ENCODE data around the gene MBNL2. TPM values are rescaled to one million over a fixed set of nuclear protein-coding genes. Genes with fewer than 3 reads are reported as not detected.

MBNL2 gene
- total and polyA plus RNA-seq, 2 experiments from 2014 or later: 46.7 to 79.5 TPM

DNA sequence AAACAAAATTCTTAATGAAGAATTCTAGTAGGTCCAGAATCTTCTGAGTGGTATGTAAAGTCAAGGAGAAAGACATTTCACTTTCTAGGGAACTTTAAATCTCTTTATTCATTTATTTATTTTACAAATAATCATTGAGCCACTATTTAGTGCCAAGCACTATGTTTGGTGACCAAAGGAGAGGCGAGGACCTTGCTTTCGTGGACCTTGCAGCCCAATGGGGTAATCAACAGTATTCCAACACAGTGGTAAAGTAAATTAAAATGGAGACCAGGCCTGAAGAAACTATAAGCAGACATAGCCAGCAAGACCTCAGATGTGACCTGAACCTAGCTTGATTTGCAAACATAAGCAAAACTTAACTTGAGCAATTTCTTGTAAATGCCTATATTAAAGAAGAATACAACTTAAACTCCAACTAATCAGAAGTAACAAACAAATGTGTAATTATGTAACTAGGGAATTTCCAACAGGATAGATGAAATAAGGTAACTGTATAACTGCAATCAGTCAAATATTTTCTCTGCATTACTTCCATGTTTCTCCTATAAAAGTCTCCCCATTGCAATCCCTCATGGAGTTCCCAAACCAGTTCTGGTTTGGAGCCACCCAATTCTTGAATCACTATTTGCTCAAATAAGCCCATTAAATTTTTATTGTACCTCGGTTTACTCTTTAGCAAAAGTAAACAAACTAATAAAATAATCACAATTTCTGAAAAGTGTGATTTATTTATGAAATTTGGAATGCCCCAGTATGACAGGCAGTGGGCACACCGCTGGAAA is 67.6 kb downstream of the MBNL2 start:
- H3K27ac ChIP-seq: no peak overlapping the region
- no peak for DNase-seq
- H3K9me3 ChIP-seq (ENCODE audit: low read depth): no peaks in the 10 kb centered on the region
- H3K9ac ChIP-seq: no peak overlapping the region
- H3K79me2 ChIP-seq (ENCODE audit: insufficient read depth): peaks cover 93% of the 10 kb centered on the region
- peaks cover 17% of the 10 kb centered on the region; the same call in 1 of the 2 replicates for H3F3A ChIP-seq (ENCODE audit: insufficient read depth)
- no peaks in the 10 kb centered on the region for H3K9me2 ChIP-seq (ENCODE audit: insufficient read depth)
- no peak overlapping the region for H3K4me2 ChIP-seq (ENCODE audit: unreplicated experiment)
- H3K36me3 ChIP-seq (ENCODE audit: low read depth): no peaks in the 10 kb centered on the region
- H4K20me1 ChIP-seq (ENCODE audit: insufficient read depth): no peaks in the 10 kb centered on the region
- peaks cover 21% of the 10 kb centered on the region for H3K4me1 ChIP-seq (ENCODE audit: insufficient read depth)
- H3K4me3 ChIP-seq: no peak overlapping the region
- WGBS, 2 experiments (ENCODE audit: low coverage in 1 of 2, low lambda C conversion rate in 2 of 2, missing lambda C conversion rate in 2 of 2): 93 to 96% methylated on average over 4 of the region's 4 CpGs
- in situ Hi-C loops (cut with MboI): no loop called here
- no peak for TF ChIP-seq EZH2phosphoT487 (IDR thresholded peaks at IDR 0.05; ENCODE audit: insufficient read depth, low read depth)
- no peak for TF ChIP-seq EZH2 (IDR thresholded peaks at IDR 0.05; ENCODE audit: insufficient read depth, poor library complexity, severe bottlenecking)
- no peak overlapping the region for H2AFZ ChIP-seq
- H3K27me3 ChIP-seq (replicated peaks; ENCODE audit: insufficient read depth): no peaks in the 10 kb centered on the region

DNA sequence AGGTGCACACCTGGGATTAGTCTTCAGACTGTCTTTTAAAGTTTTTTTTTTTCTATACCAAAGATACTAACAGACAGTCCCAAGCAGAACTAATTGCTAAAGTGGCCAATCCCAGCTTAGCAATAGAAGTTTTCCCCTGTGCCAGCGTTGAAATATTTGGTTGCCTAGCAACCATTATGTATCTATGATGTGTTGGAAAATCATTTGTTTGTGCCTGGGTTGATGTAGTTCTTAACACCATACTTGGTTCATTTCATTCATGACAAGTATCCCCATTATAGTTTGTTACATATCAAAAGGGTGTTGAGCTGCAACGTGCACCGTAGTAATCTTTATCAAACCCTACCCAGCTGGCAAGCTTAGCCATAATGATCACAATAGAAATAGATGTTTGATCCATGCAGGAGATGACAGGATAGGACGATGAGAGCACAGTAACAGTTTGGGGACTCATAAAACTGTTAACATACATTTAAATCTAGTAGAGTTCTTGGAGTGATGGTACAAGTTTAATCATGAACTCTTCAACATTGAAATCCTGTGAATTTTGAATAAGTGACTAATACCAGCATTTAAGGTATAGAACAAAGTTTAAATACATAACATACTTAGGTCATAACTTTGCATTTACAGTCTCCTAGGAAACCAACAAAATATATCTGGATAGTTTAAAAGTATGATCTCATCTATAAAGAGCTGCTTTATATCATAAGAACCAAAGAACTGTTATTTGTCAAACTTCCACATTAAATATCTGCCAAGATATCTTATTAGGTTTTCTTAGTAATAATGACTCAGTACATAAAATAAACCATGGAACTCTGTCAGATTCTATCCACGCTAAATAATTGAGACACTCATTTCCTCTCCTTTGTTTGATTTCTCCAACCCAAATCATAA is 73.4 kb downstream of the MBNL2 start:
- peak overlapping the region; percentile 21; the same call in 1 of the 2 replicates for H3K4me3 ChIP-seq
- no peaks in the 10 kb centered on the region for H3K27me3 ChIP-seq (replicated peaks; ENCODE audit: insufficient read depth)
- in situ Hi-C loops (cut with MboI): no loop called here
- H3K4me2 ChIP-seq (ENCODE audit: unreplicated experiment): peak overlapping the region; percentile 69
- peak overlapping the region; percentile 81 for H3K27ac ChIP-seq
- H3K4me1 ChIP-seq (ENCODE audit: insufficient read depth): peaks cover 41% of the 10 kb centered on the region
- DNase-seq: peak; percentile 74
- no peaks in the 10 kb centered on the region for H3K9me3 ChIP-seq (ENCODE audit: low read depth)
- peaks cover 87% of the 10 kb centered on the region for H3K79me2 ChIP-seq (ENCODE audit: insufficient read depth)
- H2AFZ ChIP-seq: no peak overlapping the region
- H3K9me2 ChIP-seq (ENCODE audit: insufficient read depth): no peaks in the 10 kb centered on the region
- peaks cover 34% of the 10 kb centered on the region for H3F3A ChIP-seq (ENCODE audit: insufficient read depth)
- no peaks in the 10 kb centered on the region for H3K36me3 ChIP-seq (ENCODE audit: low read depth)
- 5 to 6% methylated on average over 5 of the region's 5 CpGs for WGBS, 2 experiments (ENCODE audit: low coverage in 1 of 2, low lambda C conversion rate in 2 of 2, missing lambda C conversion rate in 2 of 2)
- no peaks in the 10 kb centered on the region for H4K20me1 ChIP-seq (ENCODE audit: insufficient read depth)
- TF ChIP-seq EZH2phosphoT487 (IDR thresholded peaks at IDR 0.05; ENCODE audit: insufficient read depth, low read depth) (no peak), EZH2 (IDR thresholded peaks at IDR 0.05; ENCODE audit: insufficient read depth, poor library complexity, severe bottlenecking) (no peak)
- peak overlapping the region; percentile 67 for H3K9ac ChIP-seq

DNA sequence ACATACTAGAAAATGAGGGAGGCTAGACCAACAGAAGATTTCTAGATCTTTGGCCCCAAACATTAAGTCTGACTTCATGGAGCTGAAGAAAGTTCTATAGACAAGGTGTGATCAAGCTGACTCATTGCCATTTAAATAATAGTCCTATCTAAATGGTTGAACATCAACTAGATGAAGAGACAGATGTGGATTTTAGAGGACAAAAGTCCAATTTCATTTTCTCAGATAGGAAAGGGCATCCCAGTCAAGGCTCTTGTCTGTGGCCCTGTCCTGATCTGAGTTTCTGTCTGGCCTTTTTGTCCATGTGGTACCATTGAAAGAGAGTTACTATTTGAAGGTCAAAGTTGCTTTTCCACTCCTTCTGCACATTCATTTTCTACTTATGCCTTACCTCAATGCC is 74.6 kb downstream of the MBNL2 start:
- TF ChIP-seq EZH2phosphoT487 (IDR thresholded peaks at IDR 0.05; ENCODE audit: insufficient read depth, low read depth): no peak
- TF ChIP-seq EZH2 (IDR thresholded peaks at IDR 0.05; ENCODE audit: insufficient read depth, poor library complexity, severe bottlenecking): no peak
- Histone ChIP-seq H3K79me2 (ENCODE audit: insufficient read depth) (peaks cover 89% of the 10 kb centered on the region), H3K9ac (no peak overlapping the region), H3K36me3 (ENCODE audit: low read depth) (no peaks in the 10 kb centered on the region), H3K27ac (no peak overlapping the region), H3F3A (ENCODE audit: insufficient read depth) (peaks cover 34% of the 10 kb centered on the region), H3K9me2 (ENCODE audit: insufficient read depth) (no peaks in the 10 kb centered on the region), H3K9me3 (ENCODE audit: low read depth) (no peaks in the 10 kb centered on the region), H3K27me3 (replicated peaks; ENCODE audit: insufficient read depth) (no peaks in the 10 kb centered on the region), H3K4me1 (ENCODE audit: insufficient read depth) (peaks cover 32% of the 10 kb centered on the region), H3K4me2 (ENCODE audit: unreplicated experiment) (peak overlapping the region; percentile 69), H3K4me3 (no peak overlapping the region), H4K20me1 (ENCODE audit: insufficient read depth) (no peaks in the 10 kb centered on the region), H2AFZ (no peak overlapping the region)
- in situ Hi-C loops (cut with MboI): no loop called here
- DNase-seq: no peak

GRCh38 chr13:97298816-97299215 is 76.7 kb downstream of the MBNL2 start:
- in situ Hi-C loops (cut with MboI): no loop called here
- Histone ChIP-seq H2AFZ (no peak overlapping the region), H3K36me3 (ENCODE audit: low read depth) (no peaks in the 10 kb centered on the region), H3K27ac (0 out of 2 replicates have a peak overlapping the region, but pooled peaks have one; percentile 3), H3K9me3 (ENCODE audit: low read depth) (no peaks in the 10 kb centered on the region), H3K4me1 (ENCODE audit: insufficient read depth) (peaks cover 32% of the 10 kb centered on the region), H3K4me3 (peak overlapping the region; percentile 41), H3K79me2 (ENCODE audit: insufficient read depth) (peaks cover 92% of the 10 kb centered on the region), H4K20me1 (ENCODE audit: insufficient read depth) (no peaks in the 10 kb centered on the region), H3F3A (ENCODE audit: insufficient read depth) (peaks cover 34% of the 10 kb centered on the region), H3K9me2 (ENCODE audit: insufficient read depth) (no peaks in the 10 kb centered on the region), H3K27me3 (replicated peaks; ENCODE audit: insufficient read depth) (no peaks in the 10 kb centered on the region), H3K4me2 (ENCODE audit: unreplicated experiment) (peak overlapping the region; percentile 82), H3K9ac (no peak overlapping the region)
- 26 to 27% methylated on average over 1 of the region's 1 CpG for whole genome bisulfite sequencing, 2 experiments (ENCODE audit: low coverage in 1 of 2, low lambda C conversion rate in 2 of 2, missing lambda C conversion rate in 2 of 2)
- DNase-seq: peak; percentile 63
- TF ChIP-seq EZH2 (IDR thresholded peaks at IDR 0.05; ENCODE audit: insufficient read depth, poor library complexity, severe bottlenecking) (no peak), EZH2phosphoT487 (IDR thresholded peaks at IDR 0.05; ENCODE audit: insufficient read depth, low read depth) (no peak)
